Astrocyte (in vitro differentiated cells and primary cell): ENCODE results near the gene BCL11B. TPM values are rescaled to one million over a fixed set of nuclear protein-coding genes. Genes with fewer than 3 reads are reported as not detected.

Experiments
- DNase-seq: peaks from one replicate; pipeline ENCODE4 v3.0.0-alpha.2; 2010; ENCODE audit warnings: low read depth
- FAIRE-seq: peaks from 2 replicates; lab custom pipeline; 2011; peaks lifted over from hg19 to GRCh38; lab: Jason Lieb, UNC
- H2AFZ ChIP-seq: 2 replicates; pipeline ENCODE4 v1.6.0; 2012; ENCODE audit warnings: low read depth, low read length, inconsistent platforms
- H3K27ac ChIP-seq: 2 replicates; pipeline ENCODE4 v1.5.1; 2011; ENCODE audit warnings: low read depth, low read length, inconsistent platforms
- H3K27me3 ChIP-seq: 2 replicates; pipeline ENCODE4 v1.6.0; 2011; ENCODE audit warnings: low read length, inconsistent platforms; ENCODE audit not compliant: insufficient read depth
- H3K36me3 ChIP-seq: 2 replicates; pipeline ENCODE4 v1.5.1; 2011; ENCODE audit warnings: low read length, inconsistent platforms; ENCODE audit not compliant: insufficient read depth
- H3K4me1 ChIP-seq: 2 replicates; pipeline ENCODE4 v1.5.1; 2011; ENCODE audit warnings: low read length, inconsistent platforms; ENCODE audit not compliant: insufficient read depth
- H3K4me2 ChIP-seq: 2 replicates; pipeline ENCODE4 v1.6.0; 2012; ENCODE audit warnings: low read length, inconsistent platforms
- H3K4me3 ChIP-seq: 2 replicates; pipeline ENCODE4 v1.5.1; 2011; ENCODE audit warnings: low read depth, mild to moderate bottlenecking, low read length, inconsistent platforms; ENCODE audit not compliant: insufficient read depth
- H3K79me2 ChIP-seq: 2 replicates; pipeline ENCODE4 v1.6.0; 2012; ENCODE audit warnings: mild to moderate bottlenecking, low read length, inconsistent platforms; ENCODE audit not compliant: insufficient read depth
- H3K9ac ChIP-seq: 2 replicates; pipeline ENCODE4 v1.6.0; 2012; ENCODE audit warnings: mild to moderate bottlenecking, low read length, inconsistent platforms
- H3K9me3 ChIP-seq: 2 replicates; pipeline ENCODE4 v1.5.1; 2012; ENCODE audit warnings: low read depth, mild to moderate bottlenecking, low read length, inconsistent platforms; ENCODE audit not compliant: insufficient read depth
- H4K20me1 ChIP-seq: 2 replicates; pipeline ENCODE4 v1.6.0; 2012; ENCODE audit warnings: low read length, inconsistent platforms; ENCODE audit not compliant: insufficient read depth
- H3K27ac Mint-ChIP-seq: one replicate; pipeline ENCODE4 v1.8.0; 2021; ENCODE audit warnings: mild to moderate bottlenecking, mixed read lengths; ENCODE audit not compliant: unreplicated experiment
- H3K27me3 Mint-ChIP-seq: one replicate; pipeline ENCODE4 v1.8.0; 2021; ENCODE audit warnings: low read depth, mixed read lengths; ENCODE audit not compliant: unreplicated experiment
- H3K36me3 Mint-ChIP-seq: one replicate; pipeline ENCODE4 v1.8.0; 2021; ENCODE audit warnings: low read depth, mixed read lengths; ENCODE audit not compliant: unreplicated experiment
- H3K4me1 Mint-ChIP-seq: one replicate; pipeline ENCODE4 v1.8.0; 2021; ENCODE audit warnings: low read depth, mixed read lengths; ENCODE audit not compliant: unreplicated experiment
- H3K4me3 Mint-ChIP-seq: one replicate; pipeline ENCODE4 v1.8.0; 2021; ENCODE audit warnings: mild to moderate bottlenecking, moderate library complexity, mixed read lengths; ENCODE audit not compliant: unreplicated experiment
- H3K9me3 Mint-ChIP-seq: one replicate; pipeline ENCODE4 v1.8.0; 2021; ENCODE audit warnings: mild to moderate bottlenecking, mixed read lengths; ENCODE audit not compliant: unreplicated experiment
- EZH2 ChIP-seq: IDR thresholded peaks from 2 replicates; pipeline ENCODE4 v1.6.1; 2012; ENCODE audit warnings: mild to moderate bottlenecking, low read length, inconsistent platforms; ENCODE audit not compliant: insufficient read depth
- total RNA-seq: library from RNA; stranded (reverse); gene quantifications from 2 replicates; pipeline ENCODE4 v1.2.1, GENCODE V29; 2021
- TF ChIP-seq, protein P1 (sequence below): IDR thresholded peaks from 2 replicates; pipeline ENCODE4 v1.5.1; 2011; ENCODE audit warnings: low read depth, mild to moderate bottlenecking, inconsistent platforms, low read length, moderate library complexity; ENCODE audit not compliant: insufficient read depth

Gene BCL11B
- total RNA-seq, 1 donor from 2014 or later: 1.1 TPM

DNA sequence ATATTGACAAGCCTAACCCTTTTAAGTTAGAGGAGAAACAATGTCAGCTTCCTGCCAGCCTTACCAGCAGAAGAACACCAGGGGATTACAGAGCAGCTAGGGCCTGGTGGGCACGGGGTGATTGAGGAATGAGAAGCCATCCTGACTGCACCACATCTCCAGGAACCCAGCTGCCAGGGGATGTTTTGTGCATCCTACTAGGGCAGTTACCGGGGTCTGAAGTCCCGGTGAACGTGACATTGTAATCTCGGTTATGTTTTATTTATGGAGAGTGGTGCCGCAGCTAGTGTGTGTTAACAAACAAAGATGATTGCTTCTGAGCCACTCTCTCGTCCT is 115.9 kb downstream of the BCL11B start:
- FAIRE-seq: no peak
- H3K4me1 ChIP-seq: no peaks in the 10 kb centered on the region
- no peak overlapping the region for H3K9ac ChIP-seq
- H2AFZ ChIP-seq: no peak overlapping the region
- TF ChIP-seq, protein P1, sequence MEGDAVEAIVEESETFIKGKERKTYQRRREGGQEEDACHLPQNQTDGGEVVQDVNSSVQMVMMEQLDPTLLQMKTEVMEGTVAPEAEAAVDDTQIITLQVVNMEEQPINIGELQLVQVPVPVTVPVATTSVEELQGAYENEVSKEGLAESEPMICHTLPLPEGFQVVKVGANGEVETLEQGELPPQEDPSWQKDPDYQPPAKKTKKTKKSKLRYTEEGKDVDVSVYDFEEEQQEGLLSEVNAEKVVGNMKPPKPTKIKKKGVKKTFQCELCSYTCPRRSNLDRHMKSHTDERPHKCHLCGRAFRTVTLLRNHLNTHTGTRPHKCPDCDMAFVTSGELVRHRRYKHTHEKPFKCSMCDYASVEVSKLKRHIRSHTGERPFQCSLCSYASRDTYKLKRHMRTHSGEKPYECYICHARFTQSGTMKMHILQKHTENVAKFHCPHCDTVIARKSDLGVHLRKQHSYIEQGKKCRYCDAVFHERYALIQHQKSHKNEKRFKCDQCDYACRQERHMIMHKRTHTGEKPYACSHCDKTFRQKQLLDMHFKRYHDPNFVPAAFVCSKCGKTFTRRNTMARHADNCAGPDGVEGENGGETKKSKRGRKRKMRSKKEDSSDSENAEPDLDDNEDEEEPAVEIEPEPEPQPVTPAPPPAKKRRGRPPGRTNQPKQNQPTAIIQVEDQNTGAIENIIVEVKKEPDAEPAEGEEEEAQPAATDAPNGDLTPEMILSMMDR: no peak
- no peaks in the 10 kb centered on the region for H3K9me3 Mint-ChIP-seq
- H3K27ac Mint-ChIP-seq: no peak overlapping the region
- DNase-seq: no peak
- H3K9me3 ChIP-seq: no peaks in the 10 kb centered on the region
- H3K27ac ChIP-seq: no peak overlapping the region
- peaks cover 3% of the 10 kb centered on the region for H3K27me3 ChIP-seq
- H3K79me2 ChIP-seq: no peaks in the 10 kb centered on the region
- no peak overlapping the region for H3K4me3 Mint-ChIP-seq
- no peaks in the 10 kb centered on the region for H3K36me3 Mint-ChIP-seq
- H3K4me2 ChIP-seq: no peak overlapping the region
- H3K4me1 Mint-ChIP-seq: no peaks in the 10 kb centered on the region
- peaks cover 4% of the 10 kb centered on the region for H3K27me3 Mint-ChIP-seq
- no peaks in the 10 kb centered on the region for H4K20me1 ChIP-seq
- no peaks in the 10 kb centered on the region for H3K36me3 ChIP-seq
- H3K4me3 ChIP-seq: no peak overlapping the region

DNA sequence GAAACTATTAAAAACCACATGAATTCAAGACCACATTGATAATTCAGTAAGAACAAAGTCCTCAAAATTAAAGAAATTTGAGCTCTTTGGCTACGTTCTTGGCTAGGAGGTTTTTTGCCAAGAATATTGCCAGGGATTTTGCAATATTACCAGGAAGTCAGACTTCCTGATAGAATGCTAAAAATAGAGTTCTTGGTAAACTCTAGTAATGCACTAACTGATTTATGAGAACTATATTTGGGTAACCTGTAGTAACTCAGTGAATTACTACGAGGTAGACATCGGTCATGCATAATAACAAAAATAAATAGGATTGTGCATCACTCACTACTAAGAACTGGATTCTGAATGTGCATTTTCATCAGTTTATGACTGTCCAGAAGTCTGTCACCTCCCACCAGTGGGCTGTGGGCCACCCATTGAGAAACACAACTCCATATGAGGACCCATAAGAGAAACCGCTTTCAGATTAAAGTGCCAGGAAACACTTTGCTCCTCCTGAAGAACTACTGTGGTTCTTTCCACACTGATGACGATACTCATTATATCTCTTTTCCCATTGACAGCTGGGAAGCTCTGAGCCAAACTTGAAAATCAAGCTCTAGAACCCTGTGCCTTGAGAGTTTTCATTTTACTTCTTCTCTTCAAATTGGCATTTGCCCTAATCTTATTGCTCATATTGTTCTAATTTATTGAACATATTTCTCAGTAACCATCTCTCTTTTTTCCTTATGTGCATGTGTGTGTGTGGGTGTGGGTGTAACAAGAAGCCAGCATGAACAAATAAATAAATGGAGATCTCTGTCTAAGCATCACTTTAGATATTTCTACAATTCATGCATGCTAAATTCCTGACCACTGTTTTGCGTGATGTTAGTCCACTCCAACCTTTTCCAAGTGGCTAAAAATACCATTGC is 116.6 kb downstream of the BCL11B start:
- Histone ChIP-seq H3K4me1 (no peaks in the 10 kb centered on the region), H3K79me2 (no peaks in the 10 kb centered on the region), H3K27ac (no peak overlapping the region), H3K27me3 (peaks cover under 1% of the 10 kb centered on the region), H3K9me3 (no peaks in the 10 kb centered on the region), H3K4me2 (no peak overlapping the region), H2AFZ (no peak overlapping the region), H4K20me1 (no peaks in the 10 kb centered on the region), H3K9ac (no peak overlapping the region), H3K4me3 (no peak overlapping the region), H3K36me3 (no peaks in the 10 kb centered on the region)
- Mint-ChIP-seq H3K27me3 (peaks cover 6% of the 10 kb centered on the region), H3K36me3 (no peaks in the 10 kb centered on the region), H3K4me1 (no peaks in the 10 kb centered on the region), H3K4me3 (no peak overlapping the region), H3K27ac (no peak overlapping the region), H3K9me3 (no peaks in the 10 kb centered on the region)
- TF ChIP-seq, protein P1: no peak
- TF ChIP-seq EZH2: no peak
- DNase-seq (peak; percentile 3), FAIRE-seq (no peak)

DNA sequence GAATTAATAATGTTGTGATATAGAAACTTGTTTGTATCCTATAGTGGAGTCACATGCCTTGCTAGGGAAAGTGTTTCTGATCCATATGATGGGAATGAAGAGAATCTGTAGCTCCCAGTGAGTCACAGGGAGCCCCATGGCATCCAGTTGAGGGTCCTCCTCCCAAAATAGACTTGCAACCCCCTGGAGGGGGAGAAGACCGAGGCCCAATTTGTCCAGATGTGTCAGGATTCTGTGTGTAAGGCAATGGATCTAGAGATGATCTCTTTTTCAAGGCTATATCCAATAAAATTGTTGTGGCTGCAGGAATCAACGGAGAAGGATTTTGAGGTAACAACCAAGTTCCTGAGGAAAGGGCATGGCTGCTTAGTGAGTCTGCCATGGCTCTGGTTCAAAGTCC is 121.8 kb downstream of the BCL11B start:
- H3K79me2 ChIP-seq: no peaks in the 10 kb centered on the region
- TF ChIP-seq, protein P1: no peak
- TF ChIP-seq EZH2: no peak
- H3K4me2 ChIP-seq: no peak overlapping the region
- no peak overlapping the region for H3K27ac ChIP-seq
- no peak overlapping the region for H2AFZ ChIP-seq
- DNase-seq (no peak), FAIRE-seq (no peak)
- H3K27ac Mint-ChIP-seq: no peak overlapping the region
- no peaks in the 10 kb centered on the region for H3K36me3 ChIP-seq
- no peaks in the 10 kb centered on the region for H3K4me1 ChIP-seq
- H3K36me3 Mint-ChIP-seq: peaks cover 2% of the 10 kb centered on the region
- peaks cover 12% of the 10 kb centered on the region for H3K27me3 Mint-ChIP-seq
- no peaks in the 10 kb centered on the region for H3K9me3 ChIP-seq
- H3K4me3 Mint-ChIP-seq: no peak overlapping the region
- H3K27me3 ChIP-seq: peaks cover 5% of the 10 kb centered on the region
- H3K4me1 Mint-ChIP-seq: no peaks in the 10 kb centered on the region
- no peaks in the 10 kb centered on the region for H3K9me3 Mint-ChIP-seq
- H3K9ac ChIP-seq: no peak overlapping the region
- no peaks in the 10 kb centered on the region for H4K20me1 ChIP-seq
- H3K4me3 ChIP-seq: no peak overlapping the region
